HG02610 (cell line): Measurements from ENCODE around the gene CACNA1S.

Source experiments
- ATAC-seq: cut with Tn5 transposase; IDR thresholded peaks from one replicate; pipeline ENCODE4 v1.9.1; 2021; ENCODE audit warnings: mild to moderate bottlenecking, moderate library complexity; ENCODE audit not compliant: unreplicated experiment

The CACNA1S gene

GRCh38 chr1:201096041-201096461, 16.2 kb downstream of the CACNA1S start:
- ATAC-seq, result no peak

GRCh38 chr1:201095581-201095980, 16.6 kb downstream of the CACNA1S start:
- ATAC-seq, result no peak

GRCh38 chr1:201094832-201095231, 17.4 kb downstream of the CACNA1S start:
- ATAC-seq, result no peak

- ATAC-seq, result no peak
Measured at GRCh38 chr1:201093962-201094361, 18.3 kb downstream of the CACNA1S start.

- no peak for ATAC-seq
Measured at GRCh38 chr1:201093561-201093960, 18.7 kb downstream of the CACNA1S start.

GRCh38 chr1:201092738-201093137, 19.5 kb downstream of the CACNA1S start:
- ATAC-seq, result no peak

DNA sequence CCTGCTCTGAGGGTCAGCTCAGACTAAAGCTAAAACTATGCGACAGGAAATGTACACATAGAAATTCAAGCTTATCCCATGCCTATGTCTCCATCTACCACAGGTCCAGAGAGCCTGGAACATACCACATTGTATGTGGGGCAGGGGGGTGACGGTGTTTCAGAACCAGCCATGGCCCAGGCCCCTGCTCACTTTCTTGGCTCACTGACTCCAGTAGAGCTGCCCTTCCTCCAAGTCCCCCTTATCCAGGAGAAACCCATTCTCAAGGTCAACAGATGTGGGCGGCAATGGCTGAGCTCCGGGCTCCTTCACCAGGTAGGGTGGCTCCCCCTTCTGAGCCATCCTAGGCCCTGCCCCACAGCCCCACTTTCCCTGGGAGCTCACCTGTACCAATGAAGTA, 21.0 kb downstream of the CACNA1S start:
- no peak for ATAC-seq

GRCh38 chr1:201090541-201090940, 21.7 kb downstream of the CACNA1S start:
- no peak for ATAC-seq

GRCh38 chr1:201089596-201089995, 22.6 kb downstream of the CACNA1S start:
- ATAC-seq, result no peak

GRCh38 chr1:201088901-201089525, 23.2 kb downstream of the CACNA1S start:
- ATAC-seq, result no peak

GRCh38 chr1:201088395-201088794, 23.8 kb downstream of the CACNA1S start:
- no peak for ATAC-seq

DNA sequence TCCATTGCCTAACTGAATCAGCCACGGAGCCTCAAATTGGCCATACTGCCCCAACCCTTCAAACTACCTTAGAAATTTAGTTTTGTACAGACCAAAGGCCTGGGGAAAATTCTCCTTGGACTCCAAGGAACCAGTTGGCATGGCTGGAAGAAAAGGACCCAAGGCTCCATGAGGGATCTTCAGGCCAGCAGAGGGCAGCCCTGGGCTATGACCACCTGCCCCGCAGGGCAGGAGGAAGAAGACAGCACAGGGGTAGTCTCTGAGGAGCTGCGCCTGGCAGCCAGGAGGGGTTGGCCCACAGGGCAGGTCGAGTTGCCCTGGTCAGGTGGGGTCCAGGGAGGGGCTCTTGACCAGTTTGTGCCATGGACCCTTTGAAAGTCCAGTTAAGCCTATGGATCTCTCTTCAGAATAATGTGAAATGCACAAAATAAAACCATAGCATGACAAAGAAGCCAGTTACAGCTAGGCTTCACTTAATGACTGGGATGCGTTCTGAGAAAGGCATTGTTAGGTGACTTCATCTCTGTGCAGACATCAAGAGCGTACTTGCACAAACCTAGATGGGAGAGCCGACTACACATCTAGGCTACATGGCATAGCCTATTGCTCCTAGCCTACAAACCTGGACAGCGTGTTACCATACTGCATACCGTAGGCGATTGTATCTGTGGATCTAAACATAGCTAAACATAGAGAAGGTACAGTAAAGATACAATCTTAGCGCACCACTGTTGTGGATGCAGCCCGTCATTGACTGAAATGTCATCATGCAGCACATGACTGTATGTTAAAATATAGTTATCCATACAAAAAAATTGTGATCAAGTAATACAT, 26.1 kb downstream of the CACNA1S start:
- ATAC-seq, result no peak

DNA sequence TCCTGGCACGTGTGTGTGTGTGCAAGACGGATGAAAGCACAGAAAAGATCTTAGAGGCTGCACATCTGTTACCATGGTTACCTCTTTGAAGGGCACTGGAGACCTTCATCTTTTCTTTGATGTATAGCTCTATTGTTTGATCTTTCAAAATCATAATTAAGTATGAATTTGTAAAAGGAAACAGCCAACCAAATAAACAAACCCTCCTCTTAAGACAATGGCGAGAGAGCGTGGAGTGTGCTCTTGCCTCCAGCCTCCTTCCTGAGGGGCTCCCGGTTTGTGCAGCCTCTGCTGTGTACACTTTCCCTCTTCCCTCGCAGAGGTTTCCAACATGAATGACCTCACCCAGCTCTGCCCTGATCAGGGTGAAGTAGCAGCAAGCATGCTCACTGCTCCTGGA, 27.9 kb downstream of the CACNA1S start:
- ATAC-seq, result no peak

DNA sequence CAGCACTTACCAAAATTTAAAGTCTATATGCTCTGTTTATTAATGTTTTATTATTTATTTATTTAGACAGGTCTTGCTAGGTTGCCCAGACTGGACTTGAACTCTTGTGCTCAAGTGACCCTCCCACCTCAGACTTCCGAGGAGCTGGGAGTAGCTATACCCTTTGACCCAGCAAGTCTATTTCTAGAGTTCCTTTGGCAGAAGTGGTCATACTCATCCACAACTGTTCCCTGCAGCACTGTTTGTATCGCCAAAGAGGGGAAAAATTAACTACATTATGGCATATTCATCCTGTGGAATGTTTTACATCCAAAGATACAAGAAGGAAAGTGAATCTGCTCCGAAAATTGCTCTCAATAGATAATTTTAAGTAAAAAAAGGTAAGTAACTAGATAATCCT, 28.5 kb downstream of the CACNA1S start:
- ATAC-seq, result no peak

- ATAC-seq, result no peak
Measured at GRCh38 chr1:201080135-201080534, 32.1 kb downstream of the CACNA1S start.

- no peak for ATAC-seq
Measured at GRCh38 chr1:201077736-201078135, 34.5 kb downstream of the CACNA1S start.

DNA sequence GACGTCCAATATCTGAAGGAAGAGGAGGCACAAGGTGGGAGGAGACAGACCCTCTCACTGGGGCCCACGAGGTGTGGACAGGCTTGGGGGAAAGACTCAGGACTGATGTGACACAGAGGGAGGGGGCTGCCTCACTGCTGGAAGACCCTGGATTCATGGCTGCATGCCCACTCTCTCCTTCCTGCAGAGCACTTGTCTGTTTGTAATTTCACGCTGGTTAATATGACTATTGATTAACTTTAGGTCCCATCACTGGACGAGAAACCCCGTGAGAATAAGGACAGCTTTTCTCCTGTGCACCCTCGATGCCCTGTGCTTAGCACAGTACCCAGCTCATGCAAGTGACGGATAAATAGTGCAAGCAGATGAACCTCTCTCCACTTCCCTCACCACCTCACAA, 35.1 kb downstream of the CACNA1S start:
- ATAC-seq, result no peak

DNA sequence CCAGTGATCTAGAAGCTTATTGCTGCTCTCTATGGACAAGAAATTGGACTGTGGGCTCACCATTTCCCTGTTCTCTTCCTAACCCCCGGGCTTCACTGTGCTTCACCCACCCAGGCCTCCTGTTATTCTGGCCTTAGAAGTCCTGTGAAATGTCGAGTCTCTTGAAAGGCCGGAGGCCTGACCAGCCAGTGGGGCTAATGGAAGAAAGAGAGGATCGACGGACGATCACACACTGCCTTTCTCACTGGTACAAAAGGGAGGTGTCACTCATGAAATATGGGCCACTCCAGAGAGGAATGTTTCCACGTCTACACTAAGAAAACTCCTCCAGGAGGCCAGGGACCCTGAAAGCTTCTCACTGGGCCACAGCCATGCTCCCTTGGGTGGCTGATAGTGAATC, 36.1 kb downstream of the CACNA1S start:
- no peak for ATAC-seq

DNA sequence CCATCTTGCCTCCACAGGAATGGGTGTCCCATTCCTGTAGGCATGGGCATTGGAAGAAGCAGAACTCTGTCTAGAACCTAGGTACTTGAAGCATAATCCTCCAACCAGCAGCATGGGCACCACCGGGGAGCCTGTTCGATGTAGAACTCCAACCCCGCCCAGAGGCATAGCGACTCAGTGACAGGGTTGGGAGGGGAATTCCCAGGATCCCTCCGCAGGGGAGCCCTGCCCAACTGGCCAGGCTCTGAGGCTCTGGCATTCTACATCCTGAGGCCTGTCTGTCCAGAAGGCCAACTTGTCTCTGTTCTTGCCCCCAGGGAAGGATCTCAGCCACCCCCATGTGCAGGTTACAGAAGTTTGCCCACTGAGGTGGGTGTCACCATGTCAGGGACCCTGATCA, 38.2 kb downstream of the CACNA1S start:
- ATAC-seq, result no peak

DNA sequence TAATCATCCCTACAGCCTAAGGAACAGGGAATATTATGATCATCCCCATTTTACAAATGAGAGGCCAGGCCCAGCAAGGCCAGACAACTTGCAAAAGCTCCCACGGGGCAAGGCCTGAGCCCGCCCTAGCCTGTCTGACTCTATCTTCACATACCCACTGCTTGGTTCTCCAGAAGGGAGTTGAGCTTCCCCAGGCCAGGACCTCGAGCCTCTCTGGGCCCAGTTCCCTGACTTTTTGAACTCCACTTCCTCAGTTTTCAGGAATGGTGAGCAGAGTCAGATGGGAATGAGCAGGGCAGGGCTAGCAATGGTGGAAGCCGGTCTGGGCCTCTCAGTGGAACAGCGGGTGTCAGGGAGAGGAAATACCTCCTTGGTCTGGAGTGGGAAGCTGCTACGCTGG, 39.3 kb downstream of the CACNA1S start:
- ATAC-seq, result no peak

DNA sequence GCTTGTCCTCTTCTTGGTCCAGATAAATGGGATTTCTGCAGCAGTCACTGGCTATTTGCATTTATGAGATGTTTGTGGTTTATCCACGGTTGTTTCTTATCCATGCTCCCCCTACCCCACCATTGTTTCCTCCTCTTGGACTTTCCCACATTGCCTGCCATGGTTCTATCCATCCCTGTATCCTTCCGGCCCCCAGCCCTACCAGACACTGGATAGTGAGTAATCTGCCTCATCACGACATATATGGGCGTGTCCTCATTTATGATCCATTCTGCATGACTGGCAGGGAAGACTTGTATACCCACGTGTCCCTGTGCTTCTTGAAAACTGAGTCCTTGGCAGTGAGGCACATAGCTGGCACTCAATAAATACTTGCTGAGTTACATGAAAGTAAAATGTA, 40.1 kb downstream of the CACNA1S start:
- no peak for ATAC-seq

DNA sequence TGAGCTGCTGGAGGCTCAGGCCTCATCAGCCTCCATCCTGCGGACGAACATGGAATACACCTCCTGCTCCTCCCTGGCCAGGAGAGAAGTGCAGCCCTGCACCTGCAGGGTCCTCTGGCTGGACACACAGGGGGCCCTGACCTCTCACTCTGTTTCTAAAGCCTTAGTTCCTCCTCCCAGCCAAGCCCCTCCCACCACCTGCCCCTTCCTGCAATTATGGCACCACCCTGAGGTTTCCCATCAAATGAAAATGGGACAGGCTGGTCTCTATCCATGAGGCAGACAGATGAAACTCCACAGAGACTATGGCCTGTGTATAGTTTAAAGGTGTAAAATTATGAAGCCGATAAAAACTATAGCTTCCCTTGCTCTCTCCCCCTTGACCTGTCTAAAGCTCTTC, 42.6 kb downstream of the CACNA1S start:
- no peak for ATAC-seq

GRCh38 chr1:201068976-201069375, 43.2 kb downstream of the CACNA1S start:
- ATAC-seq, result no peak
